ENCODE results near the gene PLSCR1.

GRCh38 chr3:146529021-146529420 is 15.4 kb downstream of the PLSCR1 start:
- TF ChIP-seq ZNF274 (IDR thresholded peaks at IDR 0.05; ENCODE audit: low read depth, low read length), result no peak
- no peak for TF ChIP-seq SUZ12 (IDR thresholded peaks at IDR 0.05; ENCODE audit: extremely low read depth, insufficient read depth, insufficient read length)

All from NT2/D1 (cell line).